ENCODE results near the gene CDHR4.

GRCh38 chr3:49763981-49764380 lies 35.7 kb downstream of the CDHR4 start:
- no peak for TF ChIP-seq CTCF (IDR thresholded peaks at IDR 0.05; ENCODE audit: low read length)
- TF ChIP-seq EZH2 (optimal IDR thresholded peaks at IDR 0.05; ENCODE audit: low read depth, low read length): no peak

Data from MM.1S (cell line).